HCT116 (cell line): ENCODE data around the gene MIB2. TPM values are rescaled to one million over a fixed set of nuclear protein-coding genes. Genes with fewer than 3 reads are reported as not detected.

Experiments
- ATAC-seq: fragments of 200-7000 bp; cut with Tn5 transposase; 2 replicates; pipeline ENCODE4 v1.9.1; 2020; ENCODE audit warnings: mild to moderate bottlenecking, moderate library complexity
- BruUV-seq: library from RNA; stranded (reverse); fragments of 400-500 nt; replicated peaks from 2 replicates; lab custom pipeline; 2021; lab: Mats Ljungman, UMichigan
- CTCF ChIA-PET: fragments of 300-600 bp; sonication (Branson Sonifier 250); formaldehyde crosslinking; loops from one replicate; lab custom pipeline; 2021; ENCODE audit warnings: antibody characterized with exemption; lab: Charles Lee
- POLR2A ChIA-PET: fragments of 300-600, 350-600 bp; sonication (Branson Sonifier 250); formaldehyde crosslinking; loops from one replicate; lab custom pipeline; 2021; ENCODE audit warnings: antibody characterized with exemption; lab: Charles Lee
- RAD21 ChIA-PET, 2 experiments: fragments of 300-600 bp; sonication (Branson Sonifier 250); formaldehyde crosslinking; loops; one replicate each; lab custom pipeline; 2023; ENCODE audit warnings: low total read pairs in 2 of 2; ENCODE audit not compliant: uncharacterized antibody in 2 of 2, unreplicated experiment in 2 of 2, low non-redundant PET in 1 of 2; lab: Charles Lee
- DNase-seq: peaks from one replicate; pipeline ENCODE4 v3.0.0-alpha.2; 2010; ENCODE audit warnings: low read depth, low spot score
- H2AFZ ChIP-seq: fragments of 200-600 bp; shearing (Covaris generic), sonication (generic); 2 replicates; pipeline ENCODE4 v1.6.1; 2017; ENCODE audit warnings: low read depth, mixed run types, mixed read lengths, antibody characterized with exemption, low read length; ENCODE audit not compliant: poor library complexity, severe bottlenecking
- H3K27ac ChIP-seq: 2 replicates; pipeline ENCODE4 v1.5.1; 2012; ENCODE audit warnings: low read depth, low read length
- H3K27me3 ChIP-seq: fragments of 200-600 bp; sonication (generic); 2 replicates; pipeline ENCODE4 v1.6.1; 2016; ENCODE audit warnings: mixed run types, low read length, mixed read lengths; ENCODE audit not compliant: insufficient read depth
- H3K36me3 ChIP-seq, 2 experiments: fragments of 200-500 bp in 1 of 2; fragments of 200-600 bp in 1 of 2; sonication (Bioruptor generic) in 1 of 2; sonication (generic) in 1 of 2; 2 replicates each; pipeline versions ENCODE4 v1.5.1 to v1.6.1; 2014 to 2016; ENCODE audit warnings: low read length in 2 of 2, inconsistent platforms in 1 of 2, mixed read lengths in 1 of 2, mixed run types in 1 of 2; ENCODE audit not compliant: insufficient read depth in 2 of 2, control insufficient read depth in 1 of 2
- H3K4me1 ChIP-seq, 2 experiments: fragments of 200-600 bp in 1 of 2; sonication (generic) in 1 of 2; 2 replicates each; pipeline versions ENCODE4 v1.5.1 to v1.6.1; 2012 to 2017; ENCODE audit warnings: low read length in 2 of 2, inconsistent platforms in 1 of 2, mild to moderate bottlenecking in 1 of 2, mixed read lengths in 1 of 2, mixed run types in 1 of 2, moderate library complexity in 1 of 2; ENCODE audit not compliant: insufficient read depth in 2 of 2, control insufficient read depth in 1 of 2
- H3K4me2 ChIP-seq: fragments of 200-600 bp; sonication (generic); 2 replicates; pipeline ENCODE4 v1.6.1; 2017; ENCODE audit warnings: mixed run types, low read length, mixed read lengths
- H3K4me3 ChIP-seq, 2 experiments: fragments of 200-600 bp in 1 of 2; sonication (generic) in 1 of 2; replicated peaks in 1 of 2; 2 replicates each; pipeline ENCODE4 v1.5.1; 2011 to 2016; ENCODE audit warnings: low read length in 2 of 2, control low read depth in 1 of 2, low read depth in 1 of 2, mild to moderate bottlenecking in 1 of 2, mixed read lengths in 1 of 2, mixed run types in 1 of 2
- H3K79me2 ChIP-seq: fragments of 200-600 bp; sonication (generic); 2 replicates; pipeline ENCODE4 v1.6.1; 2017; ENCODE audit warnings: mild to moderate bottlenecking, mixed run types, low read length, moderate library complexity, mixed read lengths; ENCODE audit not compliant: insufficient read depth
- H3K9ac ChIP-seq: fragments of 200-600 bp; sonication (generic); 2 replicates; pipeline ENCODE4 v1.6.1; 2016; ENCODE audit warnings: low read length, mixed read lengths
- H3K9me2 ChIP-seq: fragments of 200-600 bp; sonication (generic), shearing (Covaris generic); 2 replicates; pipeline ENCODE4 v1.6.1; 2017; ENCODE audit warnings: mixed run types, mild to moderate bottlenecking, moderate library complexity; ENCODE audit not compliant: insufficient read depth
- H3K9me3 ChIP-seq, 2 experiments: fragments of 200-500 bp in 1 of 2; fragments of 200-600 bp in 1 of 2; sonication (Bioruptor generic) in 1 of 2; sonication (generic) in 1 of 2; 2 replicates each; pipeline ENCODE4 v1.6.1; 2014 to 2017; ENCODE audit warnings: low read length in 2 of 2, mixed read lengths in 2 of 2, inconsistent platforms in 1 of 2, low read depth in 1 of 2, mild to moderate bottlenecking in 1 of 2, mixed run types in 1 of 2, moderate library complexity in 1 of 2; ENCODE audit not compliant: control insufficient read depth in 1 of 2, insufficient read depth in 1 of 2
- H4K20me1 ChIP-seq: fragments of 200-600 bp; sonication (generic), shearing (Covaris generic); 2 replicates; pipeline ENCODE4 v1.6.1; 2017; ENCODE audit warnings: mixed run types, mild to moderate bottlenecking, moderate library complexity; ENCODE audit not compliant: insufficient read depth
- ATF3 ChIP-seq: IDR thresholded peaks from 2 replicates; pipeline ENCODE4 v1.6.1; 2012
- CEBPB ChIP-seq: IDR thresholded peaks from 2 replicates; pipeline ENCODE4 v1.6.1; 2012; ENCODE audit warnings: low read depth
- CTCF ChIP-seq, 3 experiments: fragments of 200-600 bp in 1 of 3; sonication (generic) in 1 of 3; IDR thresholded peaks in 2 of 3; conservative IDR thresholded peaks in 1 of 3; 2 replicates each; pipeline ENCODE4 v1.5.1; 2012 to 2017; ENCODE audit warnings: low read depth in 2 of 3, low read length in 2 of 3, antibody characterized with exemption in 1 of 3, borderline replicate concordance in 1 of 3, control low read depth in 1 of 3, mild to moderate bottlenecking in 1 of 3, mixed read lengths in 1 of 3, mixed run types in 1 of 3, moderate library complexity in 1 of 3; ENCODE audit not compliant: insufficient read depth in 1 of 3
- EGR1 ChIP-seq: IDR thresholded peaks from 2 replicates; pipeline ENCODE4 v1.6.1; 2012; ENCODE audit warnings: low read depth
- ELF1 ChIP-seq: IDR thresholded peaks from 2 replicates; pipeline ENCODE4 v1.6.1; 2012; ENCODE audit warnings: low read depth, borderline replicate concordance
- EZH2 ChIP-seq: fragments of 200-600 bp; sonication (generic); IDR thresholded peaks from 2 replicates; pipeline ENCODE4 v1.6.1; 2017; ENCODE audit warnings: antibody characterized with exemption, mixed run types
- EZH2phosphoT487 ChIP-seq: fragments of 200-600 bp; IDR thresholded peaks from 2 replicates; pipeline ENCODE4 v1.6.1; 2018; ENCODE audit warnings: antibody characterized with exemption, borderline replicate concordance
- FOSL1 ChIP-seq: IDR thresholded peaks from 2 replicates; pipeline ENCODE4 v1.6.1; 2012; ENCODE audit warnings: low read depth
- JUND ChIP-seq: IDR thresholded peaks from 2 replicates; pipeline ENCODE4 v1.6.1; 2012
- MAX ChIP-seq: IDR thresholded peaks from 2 replicates; pipeline ENCODE4 v1.6.1; 2012
- POLR2AphosphoS5 ChIP-seq: IDR thresholded peaks from 2 replicates; pipeline ENCODE4 v1.6.1; 2011; ENCODE audit warnings: mild to moderate bottlenecking, low read depth, low read length, moderate library complexity
- RAD21 ChIP-seq: IDR thresholded peaks from 2 replicates; pipeline ENCODE4 v1.6.1; 2012; ENCODE audit warnings: low read depth, mild to moderate bottlenecking
- REST ChIP-seq: IDR thresholded peaks from 2 replicates; pipeline ENCODE4 v1.6.1; 2012; ENCODE audit warnings: low read depth
- SIN3A ChIP-seq: IDR thresholded peaks from 2 replicates; pipeline ENCODE4 v1.6.1; 2012; ENCODE audit warnings: low read depth
- SRF ChIP-seq: IDR thresholded peaks from 2 replicates; pipeline ENCODE4 v1.6.1; 2012; ENCODE audit warnings: low read depth
- TCF7L2 ChIP-seq: IDR thresholded peaks from 2 replicates; pipeline ENCODE4 v1.7.0; 2011; ENCODE audit warnings: borderline replicate concordance, inconsistent platforms; ENCODE audit not compliant: insufficient read depth, insufficient read length; ENCODE audit errors: extremely low read depth
- YY1 ChIP-seq: IDR thresholded peaks from 2 replicates; pipeline ENCODE4 v1.6.1; 2011; ENCODE audit warnings: low read length, low read depth, moderate library complexity, mild to moderate bottlenecking; ENCODE audit not compliant: insufficient replicate concordance; ENCODE audit errors: extremely low read depth
- ZBTB33 ChIP-seq: IDR thresholded peaks from 2 replicates; pipeline ENCODE4 v1.6.1; 2011; ENCODE audit warnings: mild to moderate bottlenecking, low read length, moderate library complexity; ENCODE audit not compliant: insufficient replicate concordance; ENCODE audit errors: extremely low read depth
- ZFX ChIP-seq: fragments of 450-650 bp; IDR thresholded peaks from 2 replicates; pipeline ENCODE4 v1.6.1; 2017
- ZNF274 ChIP-seq: fragments of 200-500 bp; sonication (Bioruptor generic); IDR thresholded peaks from 2 replicates; pipeline ENCODE4 v1.6.1; 2014; ENCODE audit warnings: mild to moderate bottlenecking, low read depth, low read length, inconsistent platforms
- intact Hi-C: fragments of 100-400 bp; cut with micrococcal nuclease; formaldehyde crosslinking; loops from 2 replicates; pipeline ENCODE4 v1.10.0; 2022
- total RNA-seq: library from RNA; stranded (reverse); gene quantifications from one replicate; pipeline ENCODE4 v1.2.1, GENCODE V29; 2021; ENCODE audit not compliant: unreplicated experiment

The MIB2 gene
- total RNA-seq, 1 experiment from 2014 or later, result 194 TPM

GRCh38 chr1:1578371-1578940, 36.8 kb upstream of the MIB2 start:
- Histone ChIP-seq H3K27me3 (no peaks in the 10 kb centered on the region), H4K20me1 (no peaks in the 10 kb centered on the region), H3K4me3 (no peak overlapping the region), H3K9ac (no peak overlapping the region), H3K27ac (no peak overlapping the region), H3K9me2 (no peaks in the 10 kb centered on the region), H2AFZ (no peak overlapping the region), H3K4me1 (peaks cover 7 to 12% of the 10 kb centered on the region in 2 experiments), H3K4me2 (no peak overlapping the region), H3K79me2 (peaks cover 9% of the 10 kb centered on the region), H3K9me3 (no peaks in the 10 kb centered on the region), H3K36me3 (no peaks in the 10 kb centered on the region; a peak in 1 of 4 replicates)
- TF ChIP-seq POLR2AphosphoS5 (no peak), YY1 (no peak), SRF (no peak), MAX (no peak), EZH2 (no peak), EGR1 (no peak), CEBPB (no peak), ELF1 (no peak), RAD21 (no peak), CTCF (IDR thresholded peaks at IDR 0.05 in 2 of 3, conservative IDR thresholded peaks at IDR 0.05 in 1 of 3; ENCODE audit: borderline replicate concordance in 1 of 3, insufficient read depth in 1 of 3, low read depth in 2 of 3, low read length in 2 of 3) (no peak), SIN3A (no peak), EZH2phosphoT487 (no peak), ZFX (no peak), REST (no peak), FOSL1 (no peak), ZNF274 (no peak), TCF7L2 (no peak), ATF3 (no peak), ZBTB33 (no peak), JUND (no peak)
- intact Hi-C loops, result no loop called here
- POLR2A ChIA-PET, result no interaction called here
- no TSS peak for BruUV-seq
- DNase-seq, result no peak
- RAD21 ChIA-PET, result no interaction called here
- ATAC-seq, result no peak
- CTCF ChIA-PET, result no interaction called here
